Neuronal stem cell (in vitro differentiated cells): ENCODE measurements around the gene MLST8.

Source experiments
- DNase-seq: peaks from one replicate; pipeline ENCODE4 v3.0.0-alpha.2; 2013; ENCODE audit warnings: low spot score
- H2AFZ ChIP-seq: one replicate; pipeline ENCODE4 v1.6.1; 2013; ENCODE audit warnings: mild to moderate bottlenecking, low read length, inconsistent platforms
- H2AK5ac ChIP-seq: 2 replicates; pipeline ENCODE4 v1.6.1; 2013; ENCODE audit warnings: low read depth, mild to moderate bottlenecking, inconsistent platforms, low read length, moderate library complexity, mixed read lengths
- H2BK120ac ChIP-seq: 2 replicates; pipeline ENCODE4 v1.6.1; 2013; ENCODE audit warnings: low read depth, mild to moderate bottlenecking, inconsistent platforms, low read length, moderate library complexity, mixed read lengths
- H2BK12ac ChIP-seq: one replicate; pipeline ENCODE4 v1.6.1; 2013; ENCODE audit warnings: low read length, inconsistent platforms
- H2BK15ac ChIP-seq: 2 replicates; pipeline ENCODE4 v1.6.1; 2013; ENCODE audit warnings: mild to moderate bottlenecking, low read length, inconsistent platforms, mixed read lengths
- H2BK5ac ChIP-seq: one replicate; pipeline ENCODE4 v1.6.1; 2013; ENCODE audit warnings: inconsistent platforms, mild to moderate bottlenecking, low read length, moderate library complexity
- H3K14ac ChIP-seq: one replicate; pipeline ENCODE4 v1.6.1; 2013; ENCODE audit warnings: low read length, inconsistent platforms
- H3K18ac ChIP-seq: 2 replicates; pipeline ENCODE4 v1.6.1; 2013; ENCODE audit warnings: low read length, inconsistent platforms
- H3K23ac ChIP-seq: 2 replicates; pipeline ENCODE4 v1.6.1; 2013; ENCODE audit warnings: low read depth, mild to moderate bottlenecking, mixed read lengths, low read length, inconsistent platforms; ENCODE audit not compliant: poor library complexity
- H3K27ac ChIP-seq: replicated peaks from 3 replicates; pipeline ENCODE4 v1.5.1; 2013; ENCODE audit warnings: low read length, inconsistent platforms
- H3K27me3 ChIP-seq, 3 experiments: 2 replicates each; pipeline ENCODE4 v1.6.1; 2013; ENCODE audit warnings: low read length in 3 of 3, mild to moderate bottlenecking in 2 of 3, inconsistent platforms in 1 of 3, low read depth in 1 of 3, mixed read lengths in 1 of 3, moderate library complexity in 1 of 3; ENCODE audit not compliant: control insufficient read depth in 3 of 3, insufficient read depth in 3 of 3
- H3K36me3 ChIP-seq, 2 donors: replicated peaks in 1 of 2; 2 replicates each; pipeline ENCODE4 v1.6.1; 2013; ENCODE audit warnings: low read length in 2 of 2; ENCODE audit not compliant: control insufficient read depth in 2 of 2, insufficient read depth in 2 of 2
- H3K4ac ChIP-seq: 2 replicates; pipeline ENCODE4 v1.6.1; 2013; ENCODE audit warnings: inconsistent platforms, mild to moderate bottlenecking, low read length, moderate library complexity
- H3K4me1 ChIP-seq, 2 donors: 1 replicate in 1 of 2; 2 replicates in 1 of 2; pipeline ENCODE4 v1.6.1; 2013; ENCODE audit warnings: low read length in 2 of 2, low read depth in 1 of 2; ENCODE audit not compliant: control insufficient read depth in 2 of 2, insufficient read depth in 1 of 2
- H3K4me2 ChIP-seq: one replicate; pipeline ENCODE4 v1.6.1; 2013; ENCODE audit warnings: mild to moderate bottlenecking, low read length, inconsistent platforms; ENCODE audit not compliant: insufficient read depth, poor library complexity, severe bottlenecking
- H3K4me3 ChIP-seq, 2 donors: 2 replicates each; pipeline ENCODE4 v1.5.1; 2013; ENCODE audit warnings: low read length in 2 of 2, mild to moderate bottlenecking in 2 of 2, inconsistent platforms in 1 of 2, moderate library complexity in 1 of 2
- H3K79me1 ChIP-seq: one replicate; pipeline ENCODE4 v1.6.1; 2013; ENCODE audit warnings: low read depth, mild to moderate bottlenecking, inconsistent platforms, low read length, moderate library complexity
- H3K9ac ChIP-seq: one replicate; pipeline ENCODE4 v1.6.1; 2013; ENCODE audit warnings: mild to moderate bottlenecking, low read depth, low read length, inconsistent platforms; ENCODE audit not compliant: poor library complexity
- H3K9me3 ChIP-seq, 2 donors: replicated peaks in 1 of 2; 2 replicates each; pipeline versions ENCODE3 to v1.6.1; 2013; ENCODE audit warnings: low read length in 2 of 2, mild to moderate bottlenecking in 2 of 2, inconsistent platforms in 1 of 2, low read depth in 1 of 2, mixed read lengths in 1 of 2, moderate library complexity in 1 of 2; ENCODE audit not compliant: control insufficient read depth in 2 of 2, insufficient read depth in 1 of 2
- H4K8ac ChIP-seq: one replicate; pipeline ENCODE4 v1.6.1; 2013; ENCODE audit warnings: low read depth, mild to moderate bottlenecking, inconsistent platforms, low read length, moderate library complexity
- H4K91ac ChIP-seq: one replicate; pipeline ENCODE4 v1.6.1; 2013; ENCODE audit warnings: low read length, low read depth, mild to moderate bottlenecking, inconsistent platforms; ENCODE audit not compliant: poor library complexity
- WGBS, 2 donors: extraction: QIAGEN DNeasy Blood & Tissue Kit; methylation state at CpG; one replicate each; pipeline ENCODE4 v1.1.7; 2013; ENCODE audit warnings: missing lambda C conversion rate in 2 of 2, mixed read lengths in 1 of 2; ENCODE audit not compliant: insufficient read length in 2 of 2, insufficient replicate concordance in 1 of 2; ENCODE audit errors: extremely low coverage in 2 of 2; 5-methylcytosine and 5-hydroxymethylcytosine counted together

MLST8 gene

DNA sequence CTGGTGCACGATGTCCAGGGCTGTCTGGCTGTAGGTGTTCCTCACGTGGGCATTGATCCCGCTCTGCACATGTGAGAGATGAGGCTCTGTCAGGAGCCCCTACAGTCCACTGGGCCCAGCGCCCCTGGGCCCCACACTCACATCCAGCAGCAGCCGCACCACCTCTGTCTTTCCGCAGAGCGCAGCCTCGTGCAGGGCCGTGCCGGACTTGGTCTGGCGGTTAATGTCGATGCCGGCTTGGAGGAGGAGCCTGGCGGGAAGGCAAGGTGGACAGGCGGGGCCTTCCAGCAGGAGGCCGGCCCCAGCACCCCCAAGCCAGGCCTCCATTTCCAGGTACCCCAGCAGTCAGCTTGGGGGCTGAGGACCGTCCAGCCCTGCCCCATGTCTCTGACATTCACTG is 18.0 kb upstream of the MLST8 start:
- Histone ChIP-seq H3K4ac (no peak overlapping the region), H3K23ac (peak overlapping the region; percentile 43), H3K9me3 (no peaks in the 10 kb centered on the region), H3K4me2 (no peak overlapping the region), H4K91ac (no peak overlapping the region), H2BK120ac (no peak overlapping the region), H2BK15ac (no peak overlapping the region), H2BK12ac (no peak overlapping the region), H3K27ac (no peak overlapping the region), H3K4me1 (peaks cover 0 to 6% of the 10 kb centered on the region in 2 donors), H3K18ac (no peak overlapping the region), H3K27me3 (no peaks in the 10 kb centered on the region), H2BK5ac (no peak overlapping the region), H3K14ac (no peak overlapping the region), H4K8ac (no peak overlapping the region), H2AFZ (no peak overlapping the region), H3K79me1 (no peaks in the 10 kb centered on the region), H3K4me3 (no peak overlapping the region), H2AK5ac (no peak overlapping the region), H3K9ac (no peak overlapping the region), H3K36me3 (peaks cover 3 to 13% of the 10 kb centered on the region in 2 donors)
- DNase-seq: no peak
- whole genome bisulfite sequencing, 2 donors: no CpG with 5 or more reads among the region's 17 CpGs

GRCh38 chr16:2188395-2188794 is 16.9 kb upstream of the MLST8 start:
- no peak overlapping the region for H3K18ac ChIP-seq
- no peak for DNase-seq

GRCh38 chr16:2189252-2189893 is 15.9 kb upstream of the MLST8 start:
- H3K79me1 ChIP-seq: no peaks in the 10 kb centered on the region
- no peak for DNase-seq
- no peak overlapping the region for H4K8ac ChIP-seq
- H2BK5ac ChIP-seq: no peak overlapping the region
- H3K9me3 ChIP-seq: no peaks in the 10 kb centered on the region
- no peak overlapping the region for H2AFZ ChIP-seq
- peak overlapping the region; percentile 64 for H3K18ac ChIP-seq
- no peak overlapping the region for H2BK12ac ChIP-seq
- H3K4me1 ChIP-seq: peaks cover 0 to 10% of the 10 kb centered on the region in 2 donors
- no peak overlapping the region for H3K23ac ChIP-seq
- H3K4me3 ChIP-seq: no peak overlapping the region
- no peak overlapping the region for H3K4me2 ChIP-seq
- no peak overlapping the region for H2AK5ac ChIP-seq
- H3K27me3 ChIP-seq: no peaks in the 10 kb centered on the region
- peak overlapping the region; percentile 37 for H3K4ac ChIP-seq
- no peak overlapping the region for H3K9ac ChIP-seq
- no peak overlapping the region for H4K91ac ChIP-seq
- H3K36me3 ChIP-seq: no peaks in the 10 kb centered on the region
- no peak overlapping the region for H2BK15ac ChIP-seq
- H2BK120ac ChIP-seq: no peak overlapping the region
- no peak overlapping the region for H3K14ac ChIP-seq
- no peak overlapping the region for H3K27ac ChIP-seq
- no CpG with 5 or more reads among the region's 25 CpGs for WGBS, 2 donors

More at GRCh38 chr16:2188395-2188794, 16.9 kb upstream of the MLST8 start:
- no peak overlapping the region for H3K14ac ChIP-seq
- H3K9me3 ChIP-seq: no peaks in the 10 kb centered on the region
- WGBS, 2 donors: no CpG with 5 or more reads among the region's 8 CpGs
- no peak overlapping the region for H3K4me2 ChIP-seq
- H2BK120ac ChIP-seq: no peak overlapping the region
- H3K27me3 ChIP-seq: no peaks in the 10 kb centered on the region
- H3K4ac ChIP-seq: no peak overlapping the region
- H4K8ac ChIP-seq: no peak overlapping the region
- peaks cover 0 to 6% of the 10 kb centered on the region in 2 donors for H3K4me1 ChIP-seq
- no peak overlapping the region for H2AK5ac ChIP-seq
- H2AFZ ChIP-seq: no peak overlapping the region
- H3K23ac ChIP-seq: no peak overlapping the region
- no peak overlapping the region for H2BK5ac ChIP-seq
- H3K27ac ChIP-seq: no peak overlapping the region
- no peaks in the 10 kb centered on the region for H3K79me1 ChIP-seq
- H3K4me3 ChIP-seq: no peak overlapping the region
- no peak overlapping the region for H2BK12ac ChIP-seq
- H4K91ac ChIP-seq: no peak overlapping the region
- no peak overlapping the region for H2BK15ac ChIP-seq
- peaks cover 0 to 4% of the 10 kb centered on the region in 2 donors for H3K36me3 ChIP-seq
- no peak overlapping the region for H3K9ac ChIP-seq

DNA sequence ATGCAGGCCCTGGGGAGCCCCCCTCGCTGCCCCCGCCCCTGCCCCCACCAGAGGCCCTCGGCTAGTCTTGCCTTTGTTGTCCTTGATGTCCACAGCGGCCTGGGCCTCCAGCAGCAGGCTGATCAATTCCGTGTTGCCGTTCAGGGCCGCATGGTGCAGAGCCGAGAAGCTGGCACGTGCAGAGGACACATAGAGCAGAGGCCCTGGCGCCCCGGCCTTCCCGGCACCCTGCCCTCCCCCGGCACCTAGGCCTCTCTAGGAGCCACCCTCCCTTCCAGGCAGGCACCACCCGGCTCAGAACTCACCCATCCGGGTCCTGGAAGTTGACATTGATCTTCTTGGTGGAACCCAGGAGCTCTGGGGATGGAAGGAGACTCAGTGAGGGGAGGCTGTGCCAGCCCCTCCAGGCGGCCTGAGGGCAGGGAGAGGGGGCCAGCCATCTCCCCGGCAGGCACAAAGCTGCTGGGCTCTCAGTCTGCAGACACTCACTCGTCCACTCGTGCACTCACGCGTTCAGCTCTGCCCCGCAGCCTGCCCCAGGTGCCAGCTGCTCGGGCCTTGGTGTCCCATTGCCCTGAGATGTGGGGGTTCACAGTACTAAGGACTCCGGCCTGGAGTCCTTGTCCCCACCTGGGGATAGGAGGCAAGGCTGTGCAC is 15.1 kb upstream of the MLST8 start:
- H3K4ac ChIP-seq: peak overlapping the region; percentile 11
- peaks cover 0 to 5% (median 0%) of the 10 kb centered on the region in 3 experiments for H3K27me3 ChIP-seq
- H3K4me3 ChIP-seq: peak overlapping the region in 1 of 2 donors; percentile 16
- H3K9me3 ChIP-seq: no peaks in the 10 kb centered on the region
- H2BK15ac ChIP-seq: no peak overlapping the region
- no peak overlapping the region for H3K4me2 ChIP-seq
- no peak overlapping the region for H2BK120ac ChIP-seq
- DNase-seq: no peak
- no peak overlapping the region for H4K91ac ChIP-seq
- peak overlapping the region; percentile 21 for H3K9ac ChIP-seq
- no peak overlapping the region for H3K14ac ChIP-seq
- no peaks in the 10 kb centered on the region for H3K79me1 ChIP-seq
- peak overlapping the region; percentile 22 for H2BK12ac ChIP-seq
- H4K8ac ChIP-seq: no peak overlapping the region
- WGBS, 2 donors: no CpG with 5 or more reads among the region's 24 CpGs
- H3K36me3 ChIP-seq: no peaks in the 10 kb centered on the region
- peak overlapping the region; percentile 38 for H3K18ac ChIP-seq
- H3K23ac ChIP-seq: no peak overlapping the region
- H2AK5ac ChIP-seq: peak overlapping the region; percentile 88
- no peak overlapping the region for H2BK5ac ChIP-seq
- peak overlapping the region; percentile 35 for H2AFZ ChIP-seq
- peaks cover 4 to 18% of the 10 kb centered on the region in 2 donors for H3K4me1 ChIP-seq
- H3K27ac ChIP-seq: no peak overlapping the region
